GM12878 (cell line): ENCODE measurements around the gene VPS8. TPM values are rescaled to one million over a fixed set of nuclear protein-coding genes. Genes with fewer than 3 reads are reported as not detected.

Source experiments
- ATAC-seq: fragments of 200-7000 bp; cut with Tn5 transposase; 3 replicates; pipeline ENCODE4 v1.9.1; 2020; ENCODE audit warnings: mild to moderate bottlenecking, moderate library complexity
- BruUV-seq: library from RNA; stranded (reverse); fragments of 400-500 nt; replicated peaks from 2 replicates; lab custom pipeline; 2021; lab: Mats Ljungman, UMichigan
- CTCF ChIA-PET: fragments of 300-600 bp; sonication (Branson Sonifier 250); formaldehyde crosslinking; extraction: SDS; loops from one replicate; lab custom pipeline; 2021; ENCODE audit warnings: inconsistent platforms; lab: Yijun Ruan, JAX
- POLR2A ChIA-PET: fragments of 350-600 bp; formaldehyde crosslinking; extraction: SDS; loops from one replicate; lab custom pipeline; 2021; ENCODE audit warnings: inconsistent platforms; lab: Charles Lee
- RAD21 ChIA-PET: fragments of 300-600 bp; sonication (Branson Sonifier 250); formaldehyde crosslinking; loops from one replicate; lab custom pipeline; 2023; ENCODE audit warnings: antibody characterized with exemption; ENCODE audit not compliant: unreplicated experiment; lab: Charles Lee
- SMC1A ChIA-PET: fragments of 300-600 bp; sonication (Branson Sonifier 250); formaldehyde crosslinking; loops from one replicate; lab custom pipeline; 2023; ENCODE audit not compliant: unreplicated experiment, uncharacterized antibody; lab: Charles Lee
- DNase-seq: peaks from one replicate; pipeline ENCODE4 v3.0.0-alpha.2; 2011; ENCODE audit warnings: low read depth, low spot score
- FAIRE-seq: peaks from 3 replicates; lab custom pipeline; 2011; peaks lifted over from hg19 to GRCh38; lab: Jason Lieb, UNC
- H2AFZ ChIP-seq: 2 replicates; pipeline ENCODE4 v1.6.0; 2011; ENCODE audit warnings: low read depth, low read length, control low read depth; ENCODE audit not compliant: control insufficient read depth
- H3K27ac ChIP-seq: 2 replicates; pipeline ENCODE4 v1.5.1; 2011; ENCODE audit warnings: control low read depth; ENCODE audit not compliant: control insufficient read depth, insufficient read depth
- H3K27me3 ChIP-seq, 2 experiments: replicated peaks in 1 of 2; 2 replicates each; pipeline versions ENCODE4 v1.6.0 to v1.6.1; 2011; ENCODE audit warnings: low read length in 1 of 2; ENCODE audit not compliant: control insufficient read depth in 2 of 2, insufficient read depth in 2 of 2
- H3K36me3 ChIP-seq, 2 experiments: 2 replicates each; pipeline ENCODE4 v1.5.1; 2011; ENCODE audit warnings: low read length in 1 of 2; ENCODE audit not compliant: control insufficient read depth in 2 of 2, insufficient read depth in 2 of 2
- H3K4me1 ChIP-seq: 2 replicates; pipeline ENCODE4 v1.6.1; 2011; ENCODE audit warnings: mild to moderate bottlenecking, low read length, moderate library complexity, mixed read lengths; ENCODE audit not compliant: control insufficient read depth, insufficient read depth
- H3K4me2 ChIP-seq: 2 replicates; pipeline ENCODE4 v1.6.0; 2011; ENCODE audit warnings: control low read depth; ENCODE audit not compliant: control insufficient read depth, insufficient read depth
- H3K4me3 ChIP-seq: fragments of 200-600 bp; sonication (generic); 2 replicates; pipeline ENCODE4 v1.5.1; 2016
- H3K79me2 ChIP-seq: 2 replicates; pipeline ENCODE4 v1.6.0; 2011; ENCODE audit warnings: low read length; ENCODE audit not compliant: control insufficient read depth, insufficient read depth
- H3K9ac ChIP-seq: 2 replicates; pipeline ENCODE4 v1.8.0; 2011; ENCODE audit warnings: low read length, control low read depth, mixed read lengths; ENCODE audit not compliant: control insufficient read depth, insufficient read depth
- H3K9me3 ChIP-seq: replicated peaks from 3 replicates; pipeline ENCODE4 v1.5.1; 2011; ENCODE audit warnings: mild to moderate bottlenecking, low read length; ENCODE audit not compliant: control insufficient read depth, insufficient read depth
- H4K20me1 ChIP-seq: 2 replicates; pipeline ENCODE4 v1.6.0; 2011; ENCODE audit not compliant: control insufficient read depth, insufficient read depth
- EGR1 ChIP-seq, 2 experiments: IDR thresholded peaks; 1 replicate in 1 of 2; 2 replicates in 1 of 2; pipeline ENCODE4 v1.6.1; 2011 to 2012; ENCODE audit warnings: low read depth in 2 of 2, low read length in 2 of 2, borderline replicate concordance in 1 of 2, mild to moderate bottlenecking in 1 of 2, moderate library complexity in 1 of 2
- EZH2 ChIP-seq: IDR thresholded peaks from 2 replicates; pipeline ENCODE4 v1.6.1; 2012; ENCODE audit warnings: low read depth, mild to moderate bottlenecking, control low read depth, inconsistent platforms, low read length, borderline replicate concordance; ENCODE audit not compliant: control insufficient read depth
- IRF3 ChIP-seq: fragments of 450-650 bp; IDR thresholded peaks from 2 replicates; pipeline ENCODE4 v1.6.1; 2014; ENCODE audit warnings: mild to moderate bottlenecking
- KAT2A ChIP-seq: conservative IDR thresholded peaks from 2 replicates; pipeline ENCODE4 v1.6.1; 2011; ENCODE audit warnings: low read depth, low read length; ENCODE audit not compliant: control insufficient read depth
- NFYA ChIP-seq: IDR thresholded peaks from 2 replicates; pipeline ENCODE4 v1.6.1; 2011; ENCODE audit warnings: low read depth, mild to moderate bottlenecking, low read length, improper control_type of control experiment, borderline replicate concordance
- PML ChIP-seq: IDR thresholded peaks from 2 replicates; pipeline ENCODE4 v1.6.1; 2012; ENCODE audit warnings: low read length, inconsistent platforms
- SMAD5 ChIP-seq: IDR thresholded peaks from 2 replicates; pipeline ENCODE4 v1.6.1; 2016; ENCODE audit warnings: antibody characterized with exemption, low read depth
- SMARCA5 ChIP-seq: fragments of 450-650 bp; IDR thresholded peaks from 2 replicates; pipeline ENCODE4 v1.6.1; 2017; ENCODE audit warnings: mild to moderate bottlenecking
- SP1 ChIP-seq: IDR thresholded peaks from one replicate; pipeline ENCODE4 v1.6.1; 2011; ENCODE audit warnings: low read depth, low read length
- SUZ12 ChIP-seq: fragments of 200-600 bp; sonication (generic); IDR thresholded peaks from one replicate; pipeline ENCODE4 v1.6.1; 2018; ENCODE audit warnings: antibody characterized with exemption, mild to moderate bottlenecking; ENCODE audit not compliant: unreplicated experiment
- TAF1 ChIP-seq: IDR thresholded peaks from 2 replicates; pipeline ENCODE4 v1.6.1; 2011; ENCODE audit warnings: mild to moderate bottlenecking, low read depth, low read length, borderline replicate concordance
- whole genome bisulfite sequencing: methylation state at CpG from one replicate; pipeline ENCODE4 v1.1.6; 2016; ENCODE audit warnings: low lambda C conversion rate; ENCODE audit not compliant: insufficient replicate concordance, insufficient coverage; ENCODE audit errors: missing lambda C conversion rate; 5-methylcytosine and 5-hydroxymethylcytosine counted together
- in situ Hi-C: fragments of 300-500 bp; cut with MboI; formaldehyde crosslinking; loops from 9 replicates; pipeline ENCODE4 v1.14.3; 2018; ENCODE audit warnings: mixed read lengths
- intact Hi-C: fragments of 100-400 bp; cut with micrococcal nuclease; formaldehyde crosslinking; loops from one replicate; pipeline ENCODE4 v1.14.2; 2022; ENCODE audit not compliant: unreplicated experiment
- polyA plus RNA-seq, 11 experiments: library from polyadenylated mRNA; depleted of rRNA in 4 of 11; unstranded in 6 of 11; stranded (reverse) in 5 of 11; fragments of >200 nt; fragmentation: Nextera tagmentation in 4 of 11; fragmentation: Illumina TruSeq in 1 of 11; extraction: Ambion mirVana in 4 of 11; extraction: Trizol in 1 of 11; gene quantifications; 1 replicate in 1 of 11; 2 replicates in 10 of 11; pipeline versions ENCODE4 v1.2.1 to v1.2.3, GENCODE V29; 2011 to 2016; ENCODE audit warnings: inconsistent platforms in 2 of 11, missing spikeins in 2 of 11, low read depth in 1 of 11
- total RNA-seq, 4 experiments: library from RNA; depleted of rRNA in 3 of 4; stranded (reverse); fragments of >200 nt in 3 of 4; fragmentation: Illumina TruSeq in 1 of 4; extraction: Trizol in 1 of 4; gene quantifications; 2 replicates each; pipeline versions ENCODE4 v1.2.1 to v1.2.3, GENCODE V29; 2013 to 2021
- TF ChIP-seq, protein P1 (sequence below): fragments of 450-650 bp; formaldehyde crosslinking; IDR thresholded peaks from 2 replicates; pipeline ENCODE4 v1.5.0; 2022; ENCODE audit warnings: mild to moderate bottlenecking, missing genetic modification characterization
- TF ChIP-seq, protein P2 (sequence below): IDR thresholded peaks from 2 replicates; pipeline ENCODE4 v1.6.1; 2012; ENCODE audit warnings: low read depth, low read length, improper control_type of control experiment
- TF ChIP-seq, protein P3 (sequence below): fragments of 150-350 bp; IDR thresholded peaks from 2 replicates; pipeline ENCODE4 v1.6.1; 2016; ENCODE audit warnings: low read depth, low read length

The VPS8 gene
- total and polyA plus RNA-seq, 10 of the 15 experiments (the other 5 are each of a cell fraction or from before 2014, with no cell fraction given): 8.9 to 34.7 (median 20.9) TPM

GRCh38 chr3:184822654-184823053, 10.7 kb downstream of the VPS8 start:
- no peak overlapping the region for H3K27ac ChIP-seq
- H3K79me2 ChIP-seq: no peaks in the 10 kb centered on the region
- intact Hi-C loops: no loop called here
- H3K27me3 ChIP-seq: no peaks in the 10 kb centered on the region
- ChIA-PET SMC1A (interaction anchor here (0.7 to 3.1 kb wide), 9 partner anchors 8 to 311 kb away, joined by 3 to 24 read pairs (median 3); partner anchors contain the start of gene VPS8), CTCF (interaction anchor here (0.9 to 2.8 kb wide), 8 partner anchors 8 to 485 kb away, joined by 3 to 10 read pairs (median 6); no protein-coding TSS in a partner anchor), RAD21 (interaction anchor here (0.8 to 1.4 kb wide), 2 partner anchors 9 to 261 kb away, joined by 3 to 4 read pairs; partner anchors contain the start of gene EPHB3), POLR2A (interaction anchor here (1.0 to 1.5 kb wide), 2 partner anchors 8 to 326 kb away, joined by 3 read pairs; no protein-coding TSS in a partner anchor)
- no peak overlapping the region for H3K4me2 ChIP-seq
- no peak for FAIRE-seq
- no peak for DNase-seq
- H2AFZ ChIP-seq: no peak overlapping the region
- no peak for ATAC-seq
- no peaks in the 10 kb centered on the region for H3K4me1 ChIP-seq
- BruUV-seq: no TSS peak
- WGBS: 0% methylated on average over 1 of the region's 1 CpG
- H4K20me1 ChIP-seq: no peaks in the 10 kb centered on the region
- no peak overlapping the region for H3K4me3 ChIP-seq
- H3K9me3 ChIP-seq: no peaks in the 10 kb centered on the region
- no peak overlapping the region for H3K9ac ChIP-seq
- in situ Hi-C loops: no loop called here
- no peaks in the 10 kb centered on the region for H3K36me3 ChIP-seq
- TF ChIP-seq IRF3 (no peak), SUZ12 (no peak), SMARCA5 (no peak), TAF1 (no peak), KAT2A (no peak), EGR1 (IDR thresholded peaks at IDR 0.05; ENCODE audit: borderline replicate concordance in 1 of 2, low read depth in 2 of 2, low read length in 2 of 2) (no peak), SP1 (no peak), NFYA (no peak), EZH2 (no peak), PML (no peak), SMAD5 (no peak)
- TF ChIP-seq, protein P1, sequence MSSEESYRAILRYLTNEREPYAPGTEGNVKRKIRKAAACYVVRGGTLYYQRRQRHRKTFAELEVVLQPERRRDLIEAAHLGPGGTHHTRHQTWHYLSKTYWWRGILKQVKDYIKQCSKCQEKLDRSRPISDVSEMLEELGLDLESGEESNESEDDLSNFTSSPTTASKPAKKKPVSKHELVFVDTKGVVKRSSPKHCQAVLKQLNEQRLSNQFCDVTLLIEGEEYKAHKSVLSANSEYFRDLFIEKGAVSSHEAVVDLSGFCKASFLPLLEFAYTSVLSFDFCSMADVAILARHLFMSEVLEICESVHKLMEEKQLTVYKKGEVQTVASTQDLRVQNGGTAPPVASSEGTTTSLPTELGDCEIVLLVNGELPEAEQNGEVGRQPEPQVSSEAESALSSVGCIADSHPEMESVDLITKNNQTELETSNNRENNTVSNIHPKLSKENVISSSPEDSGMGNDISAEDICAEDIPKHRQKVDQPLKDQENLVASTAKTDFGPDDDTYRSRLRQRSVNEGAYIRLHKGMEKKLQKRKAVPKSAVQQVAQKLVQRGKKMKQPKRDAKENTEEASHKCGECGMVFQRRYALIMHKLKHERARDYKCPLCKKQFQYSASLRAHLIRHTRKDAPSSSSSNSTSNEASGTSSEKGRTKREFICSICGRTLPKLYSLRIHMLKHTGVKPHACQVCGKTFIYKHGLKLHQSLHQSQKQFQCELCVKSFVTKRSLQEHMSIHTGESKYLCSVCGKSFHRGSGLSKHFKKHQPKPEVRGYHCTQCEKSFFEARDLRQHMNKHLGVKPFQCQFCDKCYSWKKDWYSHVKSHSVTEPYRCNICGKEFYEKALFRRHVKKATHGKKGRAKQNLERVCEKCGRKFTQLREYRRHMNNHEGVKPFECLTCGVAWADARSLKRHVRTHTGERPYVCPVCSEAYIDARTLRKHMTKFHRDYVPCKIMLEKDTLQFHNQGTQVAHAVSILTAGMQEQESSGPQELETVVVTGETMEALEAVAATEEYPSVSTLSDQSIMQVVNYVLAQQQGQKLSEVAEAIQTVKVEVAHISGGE (CRISPR knock-in tag): no peak
- TF ChIP-seq, protein P2, sequence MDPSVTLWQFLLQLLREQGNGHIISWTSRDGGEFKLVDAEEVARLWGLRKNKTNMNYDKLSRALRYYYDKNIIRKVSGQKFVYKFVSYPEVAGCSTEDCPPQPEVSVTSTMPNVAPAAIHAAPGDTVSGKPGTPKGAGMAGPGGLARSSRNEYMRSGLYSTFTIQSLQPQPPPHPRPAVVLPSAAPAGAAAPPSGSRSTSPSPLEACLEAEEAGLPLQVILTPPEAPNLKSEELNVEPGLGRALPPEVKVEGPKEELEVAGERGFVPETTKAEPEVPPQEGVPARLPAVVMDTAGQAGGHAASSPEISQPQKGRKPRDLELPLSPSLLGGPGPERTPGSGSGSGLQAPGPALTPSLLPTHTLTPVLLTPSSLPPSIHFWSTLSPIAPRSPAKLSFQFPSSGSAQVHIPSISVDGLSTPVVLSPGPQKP: no peak
- TF ChIP-seq, protein P3, sequence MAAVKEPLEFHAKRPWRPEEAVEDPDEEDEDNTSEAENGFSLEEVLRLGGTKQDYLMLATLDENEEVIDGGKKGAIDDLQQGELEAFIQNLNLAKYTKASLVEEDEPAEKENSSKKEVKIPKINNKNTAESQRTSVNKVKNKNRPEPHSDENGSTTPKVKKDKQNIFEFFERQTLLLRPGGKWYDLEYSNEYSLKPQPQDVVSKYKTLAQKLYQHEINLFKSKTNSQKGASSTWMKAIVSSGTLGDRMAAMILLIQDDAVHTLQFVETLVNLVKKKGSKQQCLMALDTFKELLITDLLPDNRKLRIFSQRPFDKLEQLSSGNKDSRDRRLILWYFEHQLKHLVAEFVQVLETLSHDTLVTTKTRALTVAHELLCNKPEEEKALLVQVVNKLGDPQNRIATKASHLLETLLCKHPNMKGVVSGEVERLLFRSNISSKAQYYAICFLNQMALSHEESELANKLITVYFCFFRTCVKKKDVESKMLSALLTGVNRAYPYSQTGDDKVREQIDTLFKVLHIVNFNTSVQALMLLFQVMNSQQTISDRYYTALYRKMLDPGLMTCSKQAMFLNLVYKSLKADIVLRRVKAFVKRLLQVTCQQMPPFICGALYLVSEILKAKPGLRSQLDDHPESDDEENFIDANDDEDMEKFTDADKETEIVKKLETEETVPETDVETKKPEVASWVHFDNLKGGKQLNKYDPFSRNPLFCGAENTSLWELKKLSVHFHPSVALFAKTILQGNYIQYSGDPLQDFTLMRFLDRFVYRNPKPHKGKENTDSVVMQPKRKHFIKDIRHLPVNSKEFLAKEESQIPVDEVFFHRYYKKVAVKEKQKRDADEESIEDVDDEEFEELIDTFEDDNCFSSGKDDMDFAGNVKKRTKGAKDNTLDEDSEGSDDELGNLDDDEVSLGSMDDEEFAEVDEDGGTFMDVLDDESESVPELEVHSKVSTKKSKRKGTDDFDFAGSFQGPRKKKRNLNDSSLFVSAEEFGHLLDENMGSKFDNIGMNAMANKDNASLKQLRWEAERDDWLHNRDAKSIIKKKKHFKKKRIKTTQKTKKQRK: no peak
